Sigmoid colon (tissue), 7 donors: Measurements from ENCODE around the gene STK10. TPM values are rescaled to one million over a fixed set of nuclear protein-coding genes. Genes with fewer than 3 reads are reported as not detected.

Experiments
- DNase-seq: peaks from one replicate; pipeline ENCODE4 v3.0.0-alpha.2; 2019
- H3K27ac ChIP-seq, 4 donors: fragments of 200-600 bp; sonication (generic); one replicate each; pipeline ENCODE4 v1.5.1; 2016 to 2019; ENCODE audit warnings: mild to moderate bottlenecking in 1 of 4
- H3K27me3 ChIP-seq, 3 donors: fragments of 200-600 bp; sonication (generic); one replicate each; pipeline ENCODE4 v1.5.1; 2019; ENCODE audit warnings: mild to moderate bottlenecking in 1 of 3
- H3K36me3 ChIP-seq, 4 donors: fragments of 200-600 bp; sonication (generic); one replicate each; pipeline ENCODE4 v1.5.1; 2016 to 2019
- H3K4me1 ChIP-seq, 4 donors: fragments of 200-600 bp; sonication (generic); one replicate each; pipeline ENCODE4 v1.5.1; 2017 to 2019
- H3K4me3 ChIP-seq, 4 donors: fragments of 200-600 bp; sonication (generic); one replicate each; pipeline ENCODE4 v1.5.1; 2017 to 2019; ENCODE audit warnings: mild to moderate bottlenecking in 2 of 4, moderate library complexity in 1 of 4
- H3K9me3 ChIP-seq, 4 donors: fragments of 200-600 bp in 3 of 4; sonication (generic) in 3 of 4; one replicate each; pipeline versions ENCODE4 v1.5.1 to v1.6.1; 2013 to 2019
- EP300 ChIP-seq, 4 donors: sonication (generic); formaldehyde crosslinking; IDR thresholded peaks; one replicate each; pipeline ENCODE4 v1.6.1; 2017; ENCODE audit warnings: antibody characterized with exemption in 4 of 4
- POLR2A ChIP-seq, 2 donors: fragments of 450-650 bp; IDR thresholded peaks; one replicate each; pipeline ENCODE4 v1.6.1; 2016; ENCODE audit warnings: antibody characterized with exemption in 2 of 2, mild to moderate bottlenecking in 2 of 2, moderate library complexity in 2 of 2
- POLR2AphosphoS5 ChIP-seq, 4 donors: sonication (generic); formaldehyde crosslinking; IDR thresholded peaks; one replicate each; pipeline ENCODE4 v1.6.1; 2017; ENCODE audit warnings: antibody characterized with exemption in 4 of 4
- WGBS, 2 donors: extraction: QIAGEN DNeasy Blood & Tissue Kit; methylation state at CpG; one replicate each; pipeline ENCODE4 v1.1.7; 2013; 5-methylcytosine and 5-hydroxymethylcytosine counted together
- intact Hi-C: fragments of 100-400 bp; cut with DNase I; formaldehyde crosslinking; loops from one replicate; pipeline ENCODE4 v1.15.1; 2023
- polyA plus RNA-seq, 3 donors: library from polyadenylated mRNA; stranded (reverse); fragments of 200-250 nt; gene quantifications; one replicate each; pipeline ENCODE4 v1.2.3, GENCODE V29; 2013
- total RNA-seq, 4 donors: library from RNA; depleted of rRNA; stranded (reverse); fragments of >200 nt; gene quantifications; one replicate each; pipeline ENCODE4 v1.1.0, GENCODE V29; 2016
- TF ChIP-seq, protein P1 (sequence below), 4 experiments: fragments of 450-650 bp in 3 of 4; fragments of 200-600 bp in 1 of 4; IDR thresholded peaks; one replicate each; pipeline ENCODE4 v1.5.1; 2016 to 2019; ENCODE audit warnings: antibody characterized with exemption in 4 of 4, mild to moderate bottlenecking in 3 of 4, moderate library complexity in 2 of 4
- donor health status: healthy with polysubstance abuse.
- donor health status: Bipolar disorder and iron deficiency.
- donor health status: healthy.

STK10 gene
- total and polyA plus RNA-seq, 7 donors = 4.2 to 28.6 (median 12.5) TPM

DNA sequence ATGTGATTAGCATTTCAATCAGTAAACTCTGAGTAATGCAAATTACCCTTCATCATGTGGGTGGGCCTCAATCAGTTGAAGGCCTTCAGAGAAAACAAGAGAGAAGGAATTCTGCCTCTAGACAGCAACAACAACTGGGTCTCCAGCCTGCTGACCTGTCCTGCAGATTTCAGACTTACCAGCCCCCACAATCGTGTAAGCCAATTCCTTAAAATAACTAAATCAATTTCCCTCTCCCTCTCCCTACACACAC lies 139.9 kb downstream of the STK10 start:
- no peak overlapping the region for H3K4me3 ChIP-seq
- peaks cover 0 to 16% (median 13%) of the 10 kb centered on the region in 4 donors for H3K4me1 ChIP-seq
- WGBS, 2 donors = 85 to 96% methylated on average over 1 of the region's 1 CpG
- DNase-seq = no peak
- no peak for TF ChIP-seq POLR2A (IDR thresholded peaks at IDR 0.05)
- no peaks in the 10 kb centered on the region for H3K9me3 ChIP-seq
- intact Hi-C loops = loop anchor here (10.0 kb wide), 1 partner anchor 633 kb away; the partner anchor contains the start of gene FGF18
- H3K36me3 ChIP-seq = peaks cover 0 to 28% (median 6%) of the 10 kb centered on the region in 4 donors
- no peak overlapping the region for H3K27ac ChIP-seq
- H3K27me3 ChIP-seq = no peaks in the 10 kb centered on the region

DNA sequence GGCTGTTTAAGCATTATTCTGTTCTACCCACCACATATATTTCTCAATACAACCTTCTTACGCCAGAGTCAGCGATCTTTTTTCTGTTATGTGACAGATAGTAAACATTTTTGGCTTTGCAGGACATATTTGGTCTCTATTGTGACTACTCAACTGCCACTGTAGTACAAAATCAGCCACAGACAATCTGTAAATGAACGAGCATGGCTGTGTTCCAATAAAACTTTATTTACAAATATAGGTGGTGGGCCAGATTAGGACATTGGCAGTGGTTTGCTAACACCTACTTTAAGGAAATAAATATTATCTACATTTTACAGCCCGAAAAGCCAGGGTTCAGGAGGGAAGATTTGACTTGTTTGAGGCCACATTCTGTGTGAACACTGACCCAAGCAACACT lies 141.4 kb downstream of the STK10 start:
- no peak overlapping the region for H3K27ac ChIP-seq
- no peak overlapping the region for H3K4me3 ChIP-seq
- H3K4me1 ChIP-seq = peaks cover 0 to under 1% (median 0%) of the 10 kb centered on the region in 4 donors
- H3K36me3 ChIP-seq = peaks cover 0 to 24% (median 6%) of the 10 kb centered on the region in 4 donors
- 91 to 92% methylated on average over 4 of the region's 4 CpGs for WGBS, 2 donors
- intact Hi-C loops = loop anchor here (10.0 kb wide), 1 partner anchor 632 kb away; the partner anchor contains the start of gene FGF18
- DNase-seq = no peak
- no peaks in the 10 kb centered on the region for H3K9me3 ChIP-seq
- H3K27me3 ChIP-seq = no peaks in the 10 kb centered on the region
- no peak for TF ChIP-seq POLR2AphosphoS5 (IDR thresholded peaks at IDR 0.05)
- no peak for TF ChIP-seq EP300 (IDR thresholded peaks at IDR 0.05)
- TF ChIP-seq, protein P1, sequence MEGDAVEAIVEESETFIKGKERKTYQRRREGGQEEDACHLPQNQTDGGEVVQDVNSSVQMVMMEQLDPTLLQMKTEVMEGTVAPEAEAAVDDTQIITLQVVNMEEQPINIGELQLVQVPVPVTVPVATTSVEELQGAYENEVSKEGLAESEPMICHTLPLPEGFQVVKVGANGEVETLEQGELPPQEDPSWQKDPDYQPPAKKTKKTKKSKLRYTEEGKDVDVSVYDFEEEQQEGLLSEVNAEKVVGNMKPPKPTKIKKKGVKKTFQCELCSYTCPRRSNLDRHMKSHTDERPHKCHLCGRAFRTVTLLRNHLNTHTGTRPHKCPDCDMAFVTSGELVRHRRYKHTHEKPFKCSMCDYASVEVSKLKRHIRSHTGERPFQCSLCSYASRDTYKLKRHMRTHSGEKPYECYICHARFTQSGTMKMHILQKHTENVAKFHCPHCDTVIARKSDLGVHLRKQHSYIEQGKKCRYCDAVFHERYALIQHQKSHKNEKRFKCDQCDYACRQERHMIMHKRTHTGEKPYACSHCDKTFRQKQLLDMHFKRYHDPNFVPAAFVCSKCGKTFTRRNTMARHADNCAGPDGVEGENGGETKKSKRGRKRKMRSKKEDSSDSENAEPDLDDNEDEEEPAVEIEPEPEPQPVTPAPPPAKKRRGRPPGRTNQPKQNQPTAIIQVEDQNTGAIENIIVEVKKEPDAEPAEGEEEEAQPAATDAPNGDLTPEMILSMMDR (IDR thresholded peaks at IDR 0.05) = no peak
- no peak for TF ChIP-seq POLR2A (IDR thresholded peaks at IDR 0.05)

GRCh38 chr5:172045315-172045632 lies 142.8 kb downstream of the STK10 start:
- Histone ChIP-seq H3K9me3 (no peaks in the 10 kb centered on the region), H3K36me3 (peaks cover 0 to 18% (median 6%) of the 10 kb centered on the region in 4 donors), H3K27ac (no peak overlapping the region), H3K4me1 (no peaks in the 10 kb centered on the region), H3K27me3 (no peaks in the 10 kb centered on the region), H3K4me3 (no peak overlapping the region)
- intact Hi-C loops = loop anchor here (10.0 kb wide), 1 partner anchor 630 kb away; the partner anchor contains the start of gene FGF18
- no peak for TF ChIP-seq EP300 (IDR thresholded peaks at IDR 0.05)
- TF ChIP-seq POLR2AphosphoS5 (IDR thresholded peaks at IDR 0.05) = no peak
- TF ChIP-seq, protein P1 (IDR thresholded peaks at IDR 0.05) = no peak
- no peak for TF ChIP-seq POLR2A (IDR thresholded peaks at IDR 0.05)
- 77 to 86% methylated on average over 7 of the region's 7 CpGs for WGBS, 2 donors
- no peak for DNase-seq

DNA sequence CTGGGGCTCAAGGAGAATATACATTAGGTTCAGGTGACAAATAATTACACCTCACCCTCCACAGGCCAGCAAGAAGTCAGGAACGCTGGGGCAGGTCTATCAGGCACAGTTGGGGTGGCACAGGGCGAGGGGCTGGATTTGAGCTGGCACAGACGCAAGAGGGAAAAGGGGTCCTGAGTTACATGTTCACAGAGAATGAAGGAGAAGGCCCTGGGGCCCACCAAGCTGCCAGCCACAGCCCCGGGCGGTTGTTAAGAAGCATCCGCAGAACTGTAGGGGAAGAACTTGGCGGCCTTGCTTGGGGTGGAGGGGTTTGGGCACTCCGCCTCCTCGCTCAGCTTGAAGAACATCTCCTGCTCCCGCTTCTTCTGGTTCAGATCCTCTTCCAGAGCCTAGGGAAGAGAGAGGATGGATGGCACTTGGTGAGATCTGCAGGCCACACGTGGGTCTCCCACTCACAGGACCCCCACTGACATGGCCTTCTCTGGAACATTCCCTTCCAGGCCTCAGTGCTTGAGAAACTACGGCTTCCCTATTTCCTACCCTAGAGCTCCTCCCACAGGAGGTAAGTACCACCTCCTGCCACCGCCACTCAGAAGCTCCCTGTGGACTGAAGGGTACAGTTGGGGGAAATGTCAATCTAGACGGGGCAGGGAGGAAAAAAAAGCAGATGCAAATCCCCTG lies 143.3 kb downstream of the STK10 start:
- Histone ChIP-seq H3K27me3 (no peaks in the 10 kb centered on the region), H3K4me1 (no peaks in the 10 kb centered on the region), H3K9me3 (no peaks in the 10 kb centered on the region), H3K36me3 (peaks cover 0 to 16% (median 6%) of the 10 kb centered on the region in 4 donors), H3K4me3 (no peak overlapping the region), H3K27ac (no peak overlapping the region)
- TF ChIP-seq POLR2AphosphoS5 (IDR thresholded peaks at IDR 0.05) (no peak), EP300 (IDR thresholded peaks at IDR 0.05) (no peak), POLR2A (IDR thresholded peaks at IDR 0.05) (no peak)
- TF ChIP-seq, protein P1 (IDR thresholded peaks at IDR 0.05) = no peak
- intact Hi-C loops = loop anchor here (10.0 kb wide), 1 partner anchor 630 kb away; the partner anchor contains the start of gene FGF18
- DNase-seq = no peak
- 90 to 93% methylated on average over 14 of the region's 14 CpGs for WGBS, 2 donors

GRCh38 chr5:172043865-172044264 lies 144.2 kb downstream of the STK10 start:
- intact Hi-C loops = loop anchor here (10.0 kb wide), 1 partner anchor 629 kb away; the partner anchor contains the start of gene FGF18
- WGBS, 2 donors = 93 to 95% methylated on average over 13 of the region's 13 CpGs
- H3K36me3 ChIP-seq = peaks cover 0 to 13% (median 5%) of the 10 kb centered on the region in 4 donors
- no peak for DNase-seq
- no peak overlapping the region for H3K4me3 ChIP-seq
- no peaks in the 10 kb centered on the region for H3K27me3 ChIP-seq
- no peaks in the 10 kb centered on the region for H3K9me3 ChIP-seq
- TF ChIP-seq POLR2AphosphoS5 (IDR thresholded peaks at IDR 0.05) = no peak
- TF ChIP-seq, protein P1 (IDR thresholded peaks at IDR 0.05) = no peak
- TF ChIP-seq EP300 (IDR thresholded peaks at IDR 0.05) = no peak
- no peak for TF ChIP-seq POLR2A (IDR thresholded peaks at IDR 0.05)
- no peak overlapping the region for H3K27ac ChIP-seq
- no peaks in the 10 kb centered on the region for H3K4me1 ChIP-seq
